ENCODE measurements around the gene PGA5. TPM values are rescaled to one million over a fixed set of nuclear protein-coding genes. Genes with fewer than 3 reads are reported as not detected.

Gene PGA5
- total and polyA plus RNA-seq, 4 donors: 0.33 to 0.79 (median 0.63) TPM

DNA sequence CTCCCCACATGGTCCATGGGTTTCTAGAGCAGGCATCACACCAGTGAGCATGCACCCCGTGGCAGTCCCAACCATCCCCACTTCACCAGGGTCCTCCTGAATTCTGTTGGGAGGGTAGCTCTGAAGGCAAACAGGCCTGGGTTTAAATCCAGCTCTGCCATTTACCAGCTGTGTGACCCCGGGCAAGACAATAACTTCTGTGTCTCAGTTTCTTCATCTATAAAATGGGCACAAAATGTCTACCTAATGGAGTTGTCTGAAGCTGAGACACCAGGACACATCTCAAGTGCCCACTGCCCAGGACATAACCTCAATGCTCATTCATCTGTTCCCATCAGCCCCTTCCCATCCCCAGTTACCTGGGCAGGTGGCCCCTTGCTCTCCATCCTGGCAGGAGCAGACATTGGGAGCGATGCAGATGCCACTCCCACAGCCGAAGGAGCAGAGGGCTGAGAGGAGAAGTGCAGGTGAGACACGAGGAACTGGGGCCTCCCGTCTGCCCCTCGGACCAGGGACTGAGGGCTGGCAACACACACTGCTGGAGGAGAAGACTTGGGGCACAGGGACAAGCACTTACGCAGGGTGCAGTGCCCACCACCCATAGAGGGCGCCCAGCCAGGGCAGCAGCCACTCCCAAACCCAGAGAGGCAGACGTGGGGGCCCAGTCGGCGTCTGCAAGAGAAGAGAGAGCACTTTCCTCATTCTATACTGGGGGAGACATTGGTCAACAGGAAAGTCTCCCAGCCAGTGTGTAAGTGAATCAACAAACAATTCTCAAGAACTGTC lies 50.1 kb downstream of the PGA5 start:
- no peaks in the 10 kb centered on the region for H3K27me3 ChIP-seq (ENCODE audit: control insufficient read depth, insufficient read depth, low read length)
- DNase-seq (ENCODE audit: low read depth in 4 of 6, low spot score in 6 of 6): no peak
- no peaks in the 10 kb centered on the region for H3K9me3 ChIP-seq (ENCODE audit: control insufficient read depth, insufficient read depth, low read length)
- WGBS (ENCODE audit: insufficient coverage): 90% methylated on average over 10 of the region's 12 CpGs
- peaks cover 19% of the 10 kb centered on the region for H3K36me3 ChIP-seq (ENCODE audit: control insufficient read depth, insufficient read depth, low read length)
- H3K27ac ChIP-seq (ENCODE audit: low read depth, low read length): no peak overlapping the region
- H3K4me3 ChIP-seq (ENCODE audit: low read depth, low read length): no peak overlapping the region
- peaks cover 21% of the 10 kb centered on the region for H3K4me1 ChIP-seq (ENCODE audit: control insufficient read depth, insufficient read depth, low read length)

DNA sequence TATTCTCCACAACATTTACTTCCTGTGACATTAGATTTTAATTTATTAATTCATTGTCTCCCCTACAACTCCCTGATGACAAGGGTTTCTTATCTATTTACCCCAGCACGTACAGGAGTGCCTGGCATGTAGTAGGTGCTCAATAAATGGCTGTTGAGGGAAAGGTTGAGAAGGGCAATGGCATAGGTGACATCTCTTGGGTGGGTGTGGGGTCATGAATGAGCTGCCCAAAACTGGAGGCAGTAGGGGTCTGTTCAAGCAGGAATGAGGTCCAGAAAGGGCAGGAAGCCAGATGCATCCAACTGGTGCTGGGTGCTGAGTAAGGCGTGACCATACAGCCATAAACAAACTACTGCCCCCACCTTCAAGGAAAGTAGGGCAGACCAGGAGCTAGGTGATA lies 51.4 kb downstream of the PGA5 start:
- H3K36me3 ChIP-seq (ENCODE audit: control insufficient read depth, insufficient read depth, low read length): peaks cover 15% of the 10 kb centered on the region
- WGBS (ENCODE audit: insufficient coverage): no CpG with 5 or more reads among the region's 2 CpGs
- peaks cover 21% of the 10 kb centered on the region for H3K4me1 ChIP-seq (ENCODE audit: control insufficient read depth, insufficient read depth, low read length)
- no peaks in the 10 kb centered on the region for H3K9me3 ChIP-seq (ENCODE audit: control insufficient read depth, insufficient read depth, low read length)
- DNase-seq (ENCODE audit: low read depth in 4 of 6, low spot score in 6 of 6): no peak
- no peak overlapping the region for H3K4me3 ChIP-seq (ENCODE audit: low read depth, low read length)
- H3K27ac ChIP-seq (ENCODE audit: low read depth, low read length): no peak overlapping the region
- H3K27me3 ChIP-seq (ENCODE audit: control insufficient read depth, insufficient read depth, low read length): no peaks in the 10 kb centered on the region

DNA sequence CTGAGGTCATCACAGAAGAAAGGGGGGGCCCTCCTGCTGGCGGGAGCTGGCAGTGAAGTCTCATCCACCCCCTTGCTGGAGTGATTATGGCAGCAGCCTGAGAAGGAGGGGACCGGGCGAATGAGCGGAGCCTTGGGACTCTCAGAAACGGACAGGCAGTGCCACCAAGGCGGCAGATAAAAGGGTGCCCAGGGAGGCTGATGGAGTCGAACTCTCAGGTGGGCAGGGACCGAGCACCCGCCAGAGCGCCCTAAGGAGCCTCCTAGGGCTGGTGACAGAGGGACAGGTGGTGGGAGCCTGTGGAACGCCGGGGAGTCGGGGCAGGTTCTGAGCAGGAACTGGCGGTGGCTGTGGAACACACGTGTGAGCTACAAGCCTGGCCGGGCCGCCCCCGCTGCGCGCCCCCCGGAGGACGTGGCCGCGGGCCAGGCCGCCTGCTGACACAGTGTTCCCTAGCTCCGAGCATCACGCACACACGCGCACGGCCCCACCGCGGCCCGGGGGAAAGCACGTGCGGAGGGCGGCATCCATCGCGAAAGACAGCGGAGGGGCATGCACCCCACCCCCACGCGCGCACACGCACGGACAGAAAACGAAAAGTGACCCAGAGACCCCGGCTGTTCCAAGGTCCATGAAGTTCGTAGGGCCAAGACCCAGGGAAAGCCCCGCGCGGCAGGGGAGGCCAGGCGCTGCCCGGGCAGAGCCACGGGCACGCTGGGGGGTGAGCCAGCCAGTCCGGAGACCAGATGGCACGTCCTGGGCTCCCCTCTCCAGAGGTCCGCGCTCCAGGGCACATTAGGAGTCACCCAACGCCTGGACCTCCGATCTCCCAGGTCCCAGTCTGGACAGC lies 53.1 kb downstream of the PGA5 start:
- DNase-seq (ENCODE audit: low read depth in 4 of 6, low spot score in 6 of 6): peak in 3 of 6 donors; percentile 4 to 72 (median 68)
- Histone ChIP-seq H3K27me3 (ENCODE audit: control insufficient read depth, insufficient read depth, low read length) (no peaks in the 10 kb centered on the region), H3K27ac (ENCODE audit: low read depth, low read length) (no peak overlapping the region), H3K36me3 (ENCODE audit: control insufficient read depth, insufficient read depth, low read length) (peaks cover 15% of the 10 kb centered on the region), H3K4me3 (ENCODE audit: low read depth, low read length) (peak overlapping the region; percentile 42), H3K4me1 (ENCODE audit: control insufficient read depth, insufficient read depth, low read length) (peaks cover 21% of the 10 kb centered on the region), H3K9me3 (ENCODE audit: control insufficient read depth, insufficient read depth, low read length) (no peaks in the 10 kb centered on the region)
- WGBS (ENCODE audit: insufficient coverage): under 1% methylated on average over 60 of the region's 60 CpGs

DNA sequence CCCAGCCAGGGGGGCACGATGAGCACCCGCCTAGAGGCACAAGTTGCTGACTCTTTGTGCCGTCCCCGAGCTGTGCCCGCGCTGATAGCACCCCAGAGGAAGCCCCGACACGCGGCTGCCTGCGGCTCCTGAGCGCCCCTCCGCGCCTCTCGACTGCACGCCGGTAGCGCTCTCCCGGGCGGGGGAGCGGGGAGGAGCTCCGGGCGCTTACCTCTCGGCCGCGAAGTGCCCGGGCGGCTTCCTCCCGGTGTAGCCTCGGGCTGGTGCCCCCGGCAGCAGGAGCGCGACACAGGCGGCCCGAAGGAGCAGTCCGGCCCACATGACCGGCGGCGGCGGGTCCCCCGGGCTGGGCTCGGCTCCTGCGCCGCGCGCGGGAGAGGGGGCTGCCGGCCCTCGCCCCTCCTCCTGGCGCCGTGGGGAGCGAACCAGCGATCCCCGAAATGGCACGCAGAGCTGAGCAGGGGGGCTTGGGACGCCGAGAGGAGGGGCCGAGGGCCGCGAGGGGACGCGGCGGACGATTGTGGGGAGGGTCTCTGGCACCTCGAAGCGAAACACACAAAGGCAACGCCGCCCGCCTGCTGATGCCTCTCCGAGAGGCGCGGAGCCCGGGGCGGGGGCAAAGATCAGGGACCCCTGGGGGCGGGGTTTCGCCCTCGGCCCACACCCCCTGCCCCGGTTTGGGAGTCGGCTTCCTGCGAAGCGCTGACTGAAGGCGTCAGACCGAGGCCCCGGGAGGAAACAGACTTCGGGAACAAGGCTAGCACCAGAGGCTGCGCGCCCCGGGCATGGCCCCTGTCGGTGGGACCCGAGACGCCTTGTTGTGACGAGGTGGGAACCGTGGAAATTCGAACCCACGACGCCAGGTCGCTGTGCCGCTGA lies 54.0 kb downstream of the PGA5 start, which contains the start of gene VWCE:
TSS of gene VWCE (minus strand) at position 600 of the 879 bp plus-strand sequence. CDS start at position 321, 279 bp downstream.
- no peaks in the 10 kb centered on the region for H3K27me3 ChIP-seq (ENCODE audit: control insufficient read depth, insufficient read depth, low read length)
- H3K4me3 ChIP-seq (ENCODE audit: low read depth, low read length): peak within 1 kb of the TSS; percentile 42
- H3K4me1 ChIP-seq (ENCODE audit: control insufficient read depth, insufficient read depth, low read length): peaks cover 21% of the 10 kb centered on the region
- no peak within 1 kb of the TSS for H3K27ac ChIP-seq (ENCODE audit: low read depth, low read length)
- DNase-seq (ENCODE audit: low read depth in 4 of 6, low spot score in 6 of 6): peak in 3 of 6 donors; percentile 39 to 89 (median 88)
- H3K9me3 ChIP-seq (ENCODE audit: control insufficient read depth, insufficient read depth, low read length): no peaks in the 10 kb centered on the region
- H3K36me3 ChIP-seq (ENCODE audit: control insufficient read depth, insufficient read depth, low read length): peaks cover 21% of the 10 kb centered on the region
- WGBS (ENCODE audit: insufficient coverage): under 1% methylated on average over 97 of the region's 97 CpGs

GRCh38 chr11:61295596-61295926 lies 54.6 kb downstream of the PGA5 start:
- peaks cover 24% of the 10 kb centered on the region for H3K36me3 ChIP-seq (ENCODE audit: control insufficient read depth, insufficient read depth, low read length)
- H3K9me3 ChIP-seq (ENCODE audit: control insufficient read depth, insufficient read depth, low read length): no peaks in the 10 kb centered on the region
- 26% methylated on average over 9 of the region's 12 CpGs for WGBS (ENCODE audit: insufficient coverage)
- no peak for DNase-seq (ENCODE audit: low read depth in 4 of 6, low spot score in 6 of 6)
- H3K27me3 ChIP-seq (ENCODE audit: control insufficient read depth, insufficient read depth, low read length): no peaks in the 10 kb centered on the region
- peaks cover 21% of the 10 kb centered on the region for H3K4me1 ChIP-seq (ENCODE audit: control insufficient read depth, insufficient read depth, low read length)
- peak overlapping the region; percentile 42 for H3K4me3 ChIP-seq (ENCODE audit: low read depth, low read length)
- H3K27ac ChIP-seq (ENCODE audit: low read depth, low read length): no peak overlapping the region

DNA sequence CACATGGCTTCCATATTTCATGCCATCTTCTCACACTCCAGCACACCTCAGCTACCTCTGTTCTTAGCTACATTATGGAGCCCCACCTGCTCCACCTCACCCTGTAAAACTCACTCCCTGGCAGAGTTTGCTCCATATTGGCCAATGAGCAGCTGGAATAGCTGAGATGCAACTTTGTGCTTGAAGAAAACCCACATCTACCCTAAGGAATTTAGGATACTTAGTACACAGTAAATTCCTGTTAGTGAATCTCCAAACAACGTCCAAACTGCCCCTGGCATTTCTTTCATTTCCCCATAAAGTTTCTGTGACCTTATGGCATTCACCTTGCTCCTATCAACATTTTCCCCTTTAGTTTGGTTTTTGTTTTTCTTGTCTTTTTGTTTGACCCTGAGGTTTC lies 56.4 kb downstream of the PGA5 start:
- DNase-seq (ENCODE audit: low read depth in 4 of 6, low spot score in 6 of 6): no peak
- no CpG with 5 or more reads among the region's 1 CpG for WGBS (ENCODE audit: insufficient coverage)
- H3K9me3 ChIP-seq (ENCODE audit: control insufficient read depth, insufficient read depth, low read length): no peaks in the 10 kb centered on the region
- H3K4me3 ChIP-seq (ENCODE audit: low read depth, low read length): no peak overlapping the region
- H3K27me3 ChIP-seq (ENCODE audit: control insufficient read depth, insufficient read depth, low read length): no peaks in the 10 kb centered on the region
- H3K27ac ChIP-seq (ENCODE audit: low read depth, low read length): no peak overlapping the region
- peaks cover 32% of the 10 kb centered on the region for H3K36me3 ChIP-seq (ENCODE audit: control insufficient read depth, insufficient read depth, low read length)
- H3K4me1 ChIP-seq (ENCODE audit: control insufficient read depth, insufficient read depth, low read length): peaks cover 21% of the 10 kb centered on the region

- DNase-seq (ENCODE audit: low read depth in 4 of 6, low spot score in 6 of 6): peak in 1 of 6 donors; percentile 46
- Histone ChIP-seq H3K27ac (ENCODE audit: low read depth, low read length) (no peak overlapping the region), H3K4me3 (ENCODE audit: low read depth, low read length) (no peak overlapping the region), H3K4me1 (ENCODE audit: control insufficient read depth, insufficient read depth, low read length) (peaks cover 21% of the 10 kb centered on the region), H3K9me3 (ENCODE audit: control insufficient read depth, insufficient read depth, low read length) (no peaks in the 10 kb centered on the region), H3K36me3 (ENCODE audit: control insufficient read depth, insufficient read depth, low read length) (peaks cover 36% of the 10 kb centered on the region), H3K27me3 (ENCODE audit: control insufficient read depth, insufficient read depth, low read length) (no peaks in the 10 kb centered on the region)
- WGBS (ENCODE audit: insufficient coverage): 25% methylated on average over 1 of the region's 5 CpGs
These were observed 56.8 kb downstream of the PGA5 start for GRCh38 chr11:61297746-61298145.

- peaks cover 18% of the 10 kb centered on the region for H3K4me1 ChIP-seq (ENCODE audit: control insufficient read depth, insufficient read depth, low read length)
- no peaks in the 10 kb centered on the region for H3K27me3 ChIP-seq (ENCODE audit: control insufficient read depth, insufficient read depth, low read length)
- no peaks in the 10 kb centered on the region for H3K9me3 ChIP-seq (ENCODE audit: control insufficient read depth, insufficient read depth, low read length)
- no peak for DNase-seq (ENCODE audit: low read depth in 4 of 6, low spot score in 6 of 6)
- peaks cover 46% of the 10 kb centered on the region for H3K36me3 ChIP-seq (ENCODE audit: control insufficient read depth, insufficient read depth, low read length)
- WGBS (ENCODE audit: insufficient coverage): 84% methylated on average over 3 of the region's 4 CpGs
- no peak overlapping the region for H3K4me3 ChIP-seq (ENCODE audit: low read depth, low read length)
- H3K27ac ChIP-seq (ENCODE audit: low read depth, low read length): no peak overlapping the region
These were observed 57.8 kb downstream of the PGA5 start for GRCh38 chr11:61298663-61299244.
